Measurements from ENCODE around the gene RNF187. TPM values are rescaled to one million over a fixed set of nuclear protein-coding genes. Genes with fewer than 3 reads are reported as not detected.

The RNF187 gene
- total and polyA plus RNA-seq, 2 of the 13 experiments (the other 11 are each of a cell fraction or from before 2014, with no cell fraction given), result 41.3 to 59.4 TPM

DNA sequence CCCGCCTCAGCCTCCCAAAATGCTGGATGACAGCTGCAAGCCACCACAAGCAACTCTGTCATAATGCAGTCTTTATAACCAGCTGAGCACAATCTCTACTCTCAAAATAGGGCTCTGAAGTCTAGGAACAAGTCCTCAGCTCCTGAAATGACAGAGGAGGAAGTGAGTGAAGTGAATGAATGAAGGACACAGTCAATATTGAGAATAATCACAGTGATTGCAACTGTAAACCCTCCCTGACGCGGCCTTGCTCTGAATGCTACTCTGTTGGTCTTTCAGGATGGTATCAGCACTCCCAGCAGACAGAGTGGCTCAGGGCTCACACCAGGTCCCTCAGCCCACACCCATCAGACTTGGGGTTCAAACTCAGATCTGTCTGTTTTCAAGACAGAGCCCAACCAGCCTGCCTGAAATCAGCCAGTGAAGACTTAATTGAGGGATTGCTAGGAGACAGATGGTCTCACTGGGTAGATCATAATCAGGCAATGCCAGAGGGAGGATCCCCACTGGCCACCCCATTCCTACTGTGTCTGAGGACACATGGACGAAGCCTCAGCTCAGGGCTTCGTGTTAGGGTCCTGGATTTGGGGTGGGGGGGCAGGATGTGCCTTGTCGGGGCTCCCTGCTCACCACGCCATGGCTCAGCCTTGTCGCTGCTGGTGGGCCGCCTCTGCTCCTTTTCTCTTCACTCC is 20.9 kb downstream of the RNF187 start:
- ATAC-seq (no peak), FAIRE-seq (no peak), DNase-seq (ENCODE audit: low spot score) (no peak)
- intact Hi-C loops (cut with micrococcal nuclease; ENCODE audit: unreplicated experiment), result no loop called here
- TF ChIP-seq NR2F6 (IDR thresholded peaks at IDR 0.05) (no peak), NR2F6 (CRISPR knock-in tag; IDR thresholded peaks at IDR 0.05) (no peak), KMT2B (CRISPR knock-in tag; IDR thresholded peaks at IDR 0.05) (no peak), ZFP41 (CRISPR knock-in tag; IDR thresholded peaks at IDR 0.05; ENCODE audit: borderline replicate concordance) (no peak), NFE2L1 (CRISPR knock-in tag; IDR thresholded peaks at IDR 0.05; ENCODE audit: borderline replicate concordance) (no peak), SUZ12 (IDR thresholded peaks at IDR 0.05; ENCODE audit: low read depth, low read length) (no peak), KDM2A (CRISPR knock-in tag; IDR thresholded peaks at IDR 0.05; ENCODE audit: borderline replicate concordance, low read depth) (no peak), PHF21A (CRISPR knock-in tag; IDR thresholded peaks at IDR 0.05) (no peak), ZNF501 (CRISPR knock-in tag; IDR thresholded peaks at IDR 0.05) (no peak)
- no TSS peak for BruUV-seq (replicated peaks)
- in situ Hi-C loops (cut with HindIII; ENCODE audit: extremely low pct_ligation_motif_present, low pct_unique_long_range_greater_than_20kb), result no loop called here
- Histone ChIP-seq H3K36me3 (replicated peaks in 1 of 2; ENCODE audit: control insufficient read depth in 1 of 2, insufficient read depth in 2 of 2, low read length in 2 of 2) (no peaks in the 10 kb centered on the region), H3K4me1 (ENCODE audit: insufficient read depth, low read length) (no peaks in the 10 kb centered on the region), H3K27me3 (ENCODE audit: control insufficient read depth in 1 of 2, insufficient read depth in 2 of 2, low read length in 2 of 2) (peaks cover 0 to 36% of the 10 kb centered on the region in 2 experiments; a peak in 3 of 5 replicates), H3K9me3 (ENCODE audit: low read length) (no peaks in the 10 kb centered on the region), H4K20me1 (ENCODE audit: insufficient read depth, low read length) (no peaks in the 10 kb centered on the region), H3K79me2 (ENCODE audit: insufficient read depth, low read length) (no peaks in the 10 kb centered on the region), H3K9ac (ENCODE audit: insufficient read depth, low read depth, low read length) (no peak overlapping the region), H3K27ac (ENCODE audit: extremely low read length, insufficient read depth, low read length) (no peak overlapping the region), H3K4me3 (replicated peaks in 1 of 3; ENCODE audit: insufficient read depth in 1 of 3, low read depth in 2 of 3, low read length in 3 of 3) (no peak overlapping the region), H2AFZ (ENCODE audit: low read length) (no peak overlapping the region), H3K4me2 (ENCODE audit: low read depth, low read length) (no peak overlapping the region)
- ChIA-PET CTCF (ENCODE audit: low intra/inter-chr PET ratio, low total read pairs) (no interaction called here), POLR2A (no interaction called here)
- 50% methylated on average over 8 of the region's 9 CpGs for WGBS (ENCODE audit: low lambda C conversion rate)

GRCh38 chr1:228508840-228509415 is 21.7 kb downstream of the RNF187 start:
- H3K4me1 ChIP-seq (ENCODE audit: insufficient read depth, low read length), result no peaks in the 10 kb centered on the region
- FAIRE-seq (no peak), DNase-seq (ENCODE audit: low spot score) (no peak), ATAC-seq (no peak)
- BruUV-seq (replicated peaks), result no TSS peak
- intact Hi-C loops (cut with micrococcal nuclease; ENCODE audit: unreplicated experiment), result no loop called here
- H3K4me3 ChIP-seq (replicated peaks in 1 of 3; ENCODE audit: insufficient read depth in 1 of 3, low read depth in 2 of 3, low read length in 3 of 3), result no peak overlapping the region
- in situ Hi-C loops (cut with HindIII; ENCODE audit: extremely low pct_ligation_motif_present, low pct_unique_long_range_greater_than_20kb), result no loop called here
- H3K27me3 ChIP-seq (ENCODE audit: control insufficient read depth in 1 of 2, insufficient read depth in 2 of 2, low read length in 2 of 2), result peaks cover 0 to 43% of the 10 kb centered on the region in 2 experiments; a peak in 3 of 5 replicates
- no peaks in the 10 kb centered on the region for H3K79me2 ChIP-seq (ENCODE audit: insufficient read depth, low read length)
- no peaks in the 10 kb centered on the region for H3K36me3 ChIP-seq (replicated peaks in 1 of 2; ENCODE audit: control insufficient read depth in 1 of 2, insufficient read depth in 2 of 2, low read length in 2 of 2)
- H4K20me1 ChIP-seq (ENCODE audit: insufficient read depth, low read length), result no peaks in the 10 kb centered on the region
- H3K27ac ChIP-seq (ENCODE audit: extremely low read length, insufficient read depth, low read length), result no peak overlapping the region
- WGBS (ENCODE audit: low lambda C conversion rate), result 30% methylated on average over 6 of the region's 6 CpGs
- H3K9ac ChIP-seq (ENCODE audit: insufficient read depth, low read depth, low read length), result no peak overlapping the region
- POLR2A ChIA-PET, result no interaction called here
- no peak overlapping the region for H2AFZ ChIP-seq (ENCODE audit: low read length)
- H3K4me2 ChIP-seq (ENCODE audit: low read depth, low read length), result no peak overlapping the region
- CTCF ChIA-PET (ENCODE audit: low intra/inter-chr PET ratio, low total read pairs), result no interaction called here
- H3K9me3 ChIP-seq (ENCODE audit: low read length), result no peaks in the 10 kb centered on the region
- TF ChIP-seq HDAC6 (IDR thresholded peaks at IDR 0.05; ENCODE audit: low read depth, low read length), result no peak
- TF ChIP-seq RFXAP (CRISPR knock-in tag; IDR thresholded peaks at IDR 0.05; ENCODE audit: borderline replicate concordance), result no peak
- no peak for TF ChIP-seq ZC3H13 (CRISPR knock-in tag; IDR thresholded peaks at IDR 0.05)
- TF ChIP-seq FOSL1 (CRISPR knock-in tag; IDR thresholded peaks at IDR 0.05; ENCODE audit: borderline replicate concordance), result no peak
- TF ChIP-seq FOXM1 (CRISPR knock-in tag; IDR thresholded peaks at IDR 0.05), result no peak
- no peak for TF ChIP-seq ZNF382 (CRISPR knock-in tag; IDR thresholded peaks at IDR 0.05; ENCODE audit: borderline replicate concordance)
- TF ChIP-seq ZNF44 (CRISPR knock-in tag; IDR thresholded peaks at IDR 0.05), result no peak
- TF ChIP-seq MAFK (conservative IDR thresholded peaks at IDR 0.05 in 1 of 2, IDR thresholded peaks at IDR 0.05 in 1 of 2; ENCODE audit: low read length in 2 of 2), result no peak
- TF ChIP-seq ZFP37 (CRISPR knock-in tag; IDR thresholded peaks at IDR 0.05; ENCODE audit: borderline replicate concordance), result no peak
- no peak for TF ChIP-seq KAT2B (IDR thresholded peaks at IDR 0.05; ENCODE audit: borderline replicate concordance, low read depth, low read length)
- TF ChIP-seq FOXC1 (CRISPR knock-in tag; IDR thresholded peaks at IDR 0.05; ENCODE audit: borderline replicate concordance), result no peak
